Measurements from ENCODE around the gene EFR3B.
"Not testable (repeated sequence)": the region's sequence is repeated elsewhere in the genome, so short reads cannot be mapped to it uniquely, and the experiment has no call there.

EFR3B gene

DNA sequence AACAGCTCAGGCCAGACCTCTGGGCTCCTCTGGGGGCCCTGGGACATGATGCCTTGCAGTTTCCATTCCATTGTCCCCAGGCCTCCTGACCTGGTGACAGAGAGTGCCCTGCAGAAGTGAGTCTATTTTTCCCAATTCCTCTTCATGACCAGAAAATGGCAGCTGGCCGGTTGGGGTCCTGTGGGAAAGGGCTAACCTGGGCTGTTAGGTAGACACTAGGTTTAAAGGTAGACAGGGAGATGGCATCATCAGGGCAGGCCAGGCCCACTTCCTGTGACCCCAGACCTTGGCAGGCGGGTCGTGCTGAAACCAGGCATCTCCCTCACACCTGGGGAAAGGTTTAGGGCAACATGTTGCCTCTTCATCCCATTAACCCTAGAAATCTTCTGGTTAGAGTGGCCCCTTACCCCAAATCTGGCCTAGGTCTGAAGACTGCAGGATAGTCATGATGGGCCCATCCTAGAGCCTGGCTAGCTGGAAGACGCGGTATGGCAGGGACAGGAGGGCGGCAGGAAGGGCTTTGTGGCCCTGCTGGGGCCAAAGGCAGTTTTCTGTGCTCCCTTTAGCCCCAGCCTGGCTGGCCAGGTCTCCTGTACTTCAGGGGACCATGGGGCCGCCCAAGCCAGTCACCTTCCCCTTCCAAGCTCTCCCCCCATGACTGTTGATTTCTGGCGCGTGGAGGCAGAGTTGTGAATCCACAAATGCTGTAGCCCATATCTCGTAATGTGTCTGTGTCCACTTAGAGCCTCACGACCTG, 116.4 kb downstream of the EFR3B start:
- no peak for DNase-seq

DNA sequence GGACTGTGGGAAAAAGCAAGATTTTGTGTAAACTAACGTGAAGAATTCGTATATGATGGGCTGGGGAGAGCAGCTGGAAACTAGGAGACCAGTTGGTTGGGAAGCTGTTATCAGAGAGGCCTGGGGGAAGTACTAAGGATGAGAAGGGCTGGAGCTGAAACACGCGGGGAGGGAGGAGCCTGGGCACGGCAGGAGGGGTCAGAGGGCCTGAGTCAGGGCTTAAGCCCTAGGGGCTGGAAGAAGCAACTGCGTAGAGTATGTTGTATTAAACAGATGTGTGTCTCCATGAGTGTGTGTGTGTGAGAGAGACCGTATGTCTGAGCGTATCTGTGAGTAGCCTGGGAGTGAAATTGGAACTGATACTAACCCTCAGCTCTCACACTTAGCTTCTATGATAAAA, 118.1 kb downstream of the EFR3B start:
- no peak for DNase-seq

DNA sequence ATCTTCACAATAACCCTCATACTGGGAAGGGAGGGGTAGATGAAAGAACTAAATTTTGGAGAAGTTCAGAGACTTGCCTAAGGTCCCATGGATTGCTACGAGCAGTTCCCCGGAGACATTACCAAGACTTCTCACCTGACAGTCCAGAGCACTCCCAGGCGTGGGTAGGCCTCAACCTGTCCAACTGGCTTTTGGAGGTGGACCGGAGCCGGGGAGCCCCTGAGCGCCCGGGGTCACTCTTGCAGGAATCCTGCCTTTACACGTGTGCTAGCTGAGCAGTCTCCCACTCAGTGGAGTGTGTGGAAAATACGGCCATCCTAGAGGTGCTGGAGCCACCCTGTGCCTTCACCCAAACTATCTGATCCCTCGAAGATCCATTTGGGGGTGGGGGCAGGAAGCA, 118.5 kb downstream of the EFR3B start:
- no peak for DNase-seq

DNA sequence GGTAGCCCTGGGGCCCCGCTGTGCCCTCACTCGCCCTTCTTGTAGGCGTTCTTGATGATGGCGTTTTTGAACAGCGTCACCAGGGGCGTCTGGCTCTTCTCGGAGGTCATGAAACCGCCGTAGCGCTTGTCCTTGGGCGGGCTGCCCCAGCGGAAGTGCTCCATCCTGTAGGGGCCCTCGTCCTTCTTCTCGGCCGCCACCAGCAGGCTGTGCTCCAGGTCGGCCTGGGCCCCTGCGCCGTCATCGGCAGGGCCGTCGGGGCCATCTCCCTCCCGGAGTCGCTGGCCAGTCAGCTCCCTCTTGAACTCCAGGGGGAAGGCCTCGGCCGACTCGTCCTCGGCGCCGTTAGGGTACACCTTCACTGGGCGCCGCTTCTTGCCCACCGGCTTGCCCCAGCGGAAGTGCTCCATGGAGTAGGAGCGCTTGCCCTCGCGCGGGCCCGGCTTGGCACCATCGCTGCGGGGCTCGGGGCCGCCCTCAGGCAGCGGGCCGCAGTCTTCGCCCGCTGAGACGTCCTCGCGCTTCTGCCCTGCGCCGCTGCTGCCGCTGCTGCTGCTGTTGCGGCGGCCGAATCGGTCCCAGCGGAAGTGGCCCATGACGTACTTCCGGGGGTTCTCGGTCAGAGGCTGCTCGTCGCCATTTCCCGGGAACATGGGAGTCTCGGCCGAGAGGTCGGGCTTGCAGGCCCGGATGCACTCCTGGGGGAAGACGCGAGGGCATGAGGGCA, 119.3 kb downstream of the EFR3B start:
- peak in 4 of 5 experiments; percentile 43 to 83 (median 51) for DNase-seq

DNA sequence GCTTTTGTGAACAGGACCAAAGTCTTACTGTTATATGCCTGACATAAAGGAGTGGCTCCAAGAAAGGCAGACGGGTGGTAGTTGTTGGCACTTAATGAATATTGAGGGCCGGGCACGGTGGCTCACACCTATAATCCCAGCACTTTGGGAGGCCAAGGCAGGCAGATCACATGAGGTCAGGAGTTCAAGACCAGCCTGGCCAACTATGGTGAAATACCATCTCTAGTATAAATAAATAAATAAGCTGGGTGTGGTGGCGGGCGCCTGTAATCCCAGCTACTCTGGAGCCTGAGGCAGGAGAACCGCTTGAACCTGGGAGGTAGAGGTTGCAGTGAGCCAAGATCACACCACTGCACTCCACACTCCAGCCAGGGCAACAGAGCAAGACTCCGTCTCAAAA, 120.2 kb downstream of the EFR3B start:
- DNase-seq, result not testable (repeated sequence)

DNA sequence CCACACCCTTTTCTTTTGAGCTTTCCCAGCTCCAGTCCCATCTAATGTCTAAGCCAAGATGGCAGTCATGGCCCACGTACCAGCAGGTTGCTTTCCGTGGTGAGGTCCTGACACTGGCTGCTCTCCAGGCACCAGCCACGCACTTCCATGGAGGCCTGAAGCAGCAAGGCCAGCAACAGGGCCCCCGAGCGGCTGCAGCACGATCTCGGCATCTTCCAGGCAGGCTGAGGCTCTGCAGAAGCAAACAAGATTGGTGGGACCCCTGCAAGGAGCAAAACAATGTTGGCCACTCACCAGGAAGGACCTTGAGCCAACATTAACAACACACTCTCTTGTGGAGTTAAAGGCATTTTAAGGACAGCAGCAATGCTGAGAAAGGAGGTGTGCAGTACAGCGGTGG, 122.7 kb downstream of the EFR3B start:
- DNase-seq, result no peak

DNA sequence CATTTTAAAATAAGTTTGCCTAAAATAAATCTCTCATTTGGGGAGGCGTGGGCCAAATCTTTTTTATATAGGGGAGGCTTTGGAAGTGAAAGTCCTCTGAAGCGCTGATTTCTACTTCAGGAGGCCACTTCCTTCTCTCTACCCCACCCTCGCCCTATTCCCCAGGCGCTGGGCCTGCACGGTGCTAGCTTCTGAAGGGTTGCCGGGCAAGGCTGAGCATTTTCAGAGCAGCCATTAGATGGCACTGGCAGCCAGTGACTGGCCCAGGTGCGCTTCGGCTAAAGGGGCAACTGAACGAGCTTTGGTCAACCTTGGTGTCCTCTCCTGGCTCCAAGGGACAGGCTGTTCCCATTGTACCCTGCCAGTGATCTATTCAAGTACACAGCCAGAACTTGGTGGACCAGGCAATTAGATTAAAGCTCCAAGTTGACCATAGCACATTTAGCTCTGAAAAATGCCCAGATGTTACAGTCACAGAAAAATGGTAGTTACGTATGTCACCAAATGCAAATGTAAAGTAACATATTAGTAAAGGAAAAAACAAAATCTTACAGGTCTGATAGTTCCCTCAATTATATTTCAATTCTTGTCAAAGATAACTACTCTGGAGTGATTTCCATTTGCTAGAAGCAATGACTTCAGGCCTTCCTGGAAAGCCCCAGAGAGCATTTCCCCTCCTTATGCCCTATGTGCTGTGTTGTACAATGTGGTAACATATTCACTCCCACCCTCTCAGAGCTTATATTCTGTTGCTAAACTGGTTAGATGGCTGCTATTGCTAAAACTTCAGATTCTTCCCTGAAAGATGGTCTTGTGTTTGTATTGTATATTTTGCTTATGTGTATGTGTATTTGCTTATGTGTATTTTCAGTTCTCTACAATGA, 124.4 kb downstream of the EFR3B start:
- peak in 1 of 5 experiments; percentile 48 for DNase-seq

DNA sequence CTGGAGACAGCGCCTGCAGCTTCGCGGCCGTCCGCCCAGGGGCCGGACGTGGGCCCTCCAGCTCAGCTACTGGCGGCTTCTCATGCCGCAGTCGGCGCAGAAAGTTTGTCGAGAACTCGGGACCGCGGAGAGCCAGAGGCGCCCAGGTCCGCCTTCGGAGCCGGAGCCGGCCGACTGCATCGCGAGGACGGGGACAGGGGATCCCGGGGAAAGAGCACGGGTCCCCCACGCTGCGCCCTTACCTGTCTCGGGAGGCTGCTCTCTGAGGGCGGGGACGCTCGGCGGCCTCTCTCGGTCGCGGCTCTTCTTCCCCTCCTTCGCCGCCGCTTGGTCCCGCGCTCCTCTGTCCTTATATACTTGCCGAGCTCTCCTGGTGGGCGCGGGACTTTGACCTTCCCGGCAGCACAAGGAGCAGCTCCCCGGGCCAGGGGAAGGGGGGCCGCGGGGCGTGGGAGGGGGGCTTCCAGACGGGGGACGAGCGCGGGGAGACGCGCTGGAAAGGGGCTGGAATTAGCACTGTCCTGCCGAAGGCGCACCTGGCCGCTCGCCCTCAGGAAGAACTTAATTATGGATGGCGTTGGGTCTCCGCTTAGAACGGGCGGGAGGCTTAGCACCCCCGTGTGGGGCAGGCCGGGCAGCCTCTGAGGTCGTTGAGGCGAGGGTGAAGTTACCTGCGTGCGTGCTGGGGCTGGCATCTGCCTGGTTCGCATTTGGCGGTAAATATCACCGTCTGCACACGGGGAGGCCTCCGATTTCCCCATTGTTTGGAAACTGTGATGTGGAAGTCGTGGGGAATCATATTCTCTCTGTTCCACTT, 126.6 kb downstream of the EFR3B start, which contains the start of gene POMC:
Gene POMC (minus strand): TSS at position 325 of the 817 bp plus-strand sequence. CDS start 3,808 bp downstream, outside the sequence.
- DNase-seq, result peak in 3 of 5 experiments; percentile 8 to 28 (median 10)

DNA sequence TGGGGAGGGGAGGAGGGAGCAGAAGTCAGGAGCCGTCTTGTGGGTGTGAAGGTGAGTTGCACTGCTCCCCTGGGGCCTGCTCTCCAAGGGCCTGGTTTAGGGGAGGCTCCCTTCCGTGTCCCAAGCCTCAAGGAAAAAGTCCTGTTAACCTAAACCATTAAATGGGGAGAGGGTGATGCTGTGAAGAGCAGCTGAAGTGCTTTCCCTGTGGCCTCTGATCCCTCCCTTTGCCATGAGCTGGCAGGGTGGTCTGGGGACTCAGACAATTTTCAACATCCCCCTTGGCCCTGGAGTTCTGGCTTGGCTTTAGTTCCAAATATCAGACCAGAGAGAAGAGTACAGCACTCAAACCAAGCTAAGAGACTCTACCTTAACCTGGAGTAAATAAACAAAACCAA, 127.2 kb downstream of the EFR3B start:
- no peak for DNase-seq

DNA sequence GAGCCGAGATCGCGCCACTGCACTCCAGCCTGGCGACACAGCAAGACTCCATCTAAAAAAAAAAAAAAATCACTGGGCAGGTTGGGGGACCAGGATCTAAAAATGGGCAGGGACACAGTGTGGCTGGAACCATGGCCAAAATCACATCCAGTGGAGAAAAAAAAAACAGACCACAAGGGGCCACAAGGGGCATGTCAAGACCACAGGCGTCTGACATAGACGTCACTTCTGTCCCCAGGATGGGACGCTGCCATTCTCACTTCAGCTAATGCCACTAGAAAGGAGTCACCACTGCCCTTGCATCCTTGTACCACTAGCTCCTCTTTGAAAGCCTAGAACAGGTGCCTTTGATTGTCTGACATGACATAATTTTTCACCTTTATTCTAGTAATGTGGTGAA, 129.0 kb downstream of the EFR3B start:
- DNase-seq, result no peak

DNA sequence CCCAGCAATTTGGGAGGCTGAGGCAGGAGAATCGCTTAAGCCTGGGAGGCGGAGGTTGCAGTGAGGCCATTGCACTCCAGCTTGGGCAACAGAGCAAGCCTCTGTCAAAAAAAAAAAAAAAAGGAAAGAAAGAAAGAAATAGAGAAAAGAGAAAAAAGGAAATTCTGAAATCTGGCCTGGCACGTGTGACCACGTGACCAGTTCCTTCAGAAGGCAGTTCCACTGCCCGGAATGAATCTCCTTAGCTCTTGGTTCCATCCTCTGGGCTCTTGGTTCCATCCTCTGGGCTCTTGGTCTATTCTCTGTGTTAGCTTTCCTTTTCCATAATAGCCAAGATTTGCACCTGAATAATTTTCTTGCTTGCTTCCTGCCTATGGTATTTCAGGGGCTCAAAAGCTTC, 131.8 kb downstream of the EFR3B start:
- DNase-seq, result no peak

DNA sequence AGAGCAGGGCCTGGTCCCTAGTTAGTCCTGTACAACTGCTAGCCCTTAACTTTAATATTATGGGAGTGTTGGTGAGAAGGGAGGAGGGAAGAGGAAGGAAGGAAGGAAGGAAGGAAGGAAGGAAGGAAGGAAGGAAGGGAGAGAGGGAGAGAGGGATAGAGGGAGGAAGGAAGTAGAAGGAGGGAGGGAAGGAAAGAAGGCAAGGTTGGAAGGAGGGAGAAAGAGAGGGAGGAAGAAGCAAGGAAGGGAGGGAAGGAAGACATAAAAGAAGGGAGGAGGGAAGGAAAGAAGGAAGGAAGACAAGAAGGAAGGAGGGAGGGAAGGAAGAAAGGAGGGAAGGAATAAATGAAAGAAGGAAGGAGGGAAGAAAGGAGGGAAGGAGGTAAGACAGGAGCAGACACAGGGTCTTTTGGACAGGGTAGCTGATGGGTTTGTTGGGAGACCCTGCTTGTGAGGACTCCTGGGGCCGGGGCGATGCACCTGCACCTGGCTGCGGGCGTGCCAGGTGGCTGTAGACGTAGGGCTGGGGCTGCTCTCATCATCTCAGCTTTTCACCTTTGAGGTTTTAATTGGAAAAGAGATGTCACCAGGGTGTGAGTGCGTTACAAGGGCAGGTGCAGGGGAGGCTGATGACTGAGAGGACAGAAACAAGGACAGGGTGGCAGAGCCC, 132.5 kb downstream of the EFR3B start:
- DNase-seq, result no peak

DNA sequence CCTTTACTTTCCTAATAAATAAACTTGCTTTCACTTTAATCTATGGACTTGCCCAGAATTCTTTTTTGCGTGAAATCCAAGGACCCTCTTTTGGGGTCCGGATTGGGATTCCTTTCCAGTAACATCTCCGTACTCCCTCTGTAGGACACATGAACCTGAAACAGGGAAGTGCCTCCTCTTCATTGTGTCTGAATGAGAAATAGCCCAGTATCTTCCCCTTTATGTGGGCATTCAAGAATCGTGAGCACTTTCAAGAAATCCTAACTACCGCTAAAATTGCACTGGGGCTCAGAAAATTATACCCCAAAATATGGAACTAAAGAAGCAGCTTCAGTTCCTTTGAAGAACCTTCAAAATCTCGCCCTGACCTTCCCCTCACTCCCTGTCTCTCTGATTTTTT, 134.3 kb downstream of the EFR3B start:
- no peak for DNase-seq

DNA sequence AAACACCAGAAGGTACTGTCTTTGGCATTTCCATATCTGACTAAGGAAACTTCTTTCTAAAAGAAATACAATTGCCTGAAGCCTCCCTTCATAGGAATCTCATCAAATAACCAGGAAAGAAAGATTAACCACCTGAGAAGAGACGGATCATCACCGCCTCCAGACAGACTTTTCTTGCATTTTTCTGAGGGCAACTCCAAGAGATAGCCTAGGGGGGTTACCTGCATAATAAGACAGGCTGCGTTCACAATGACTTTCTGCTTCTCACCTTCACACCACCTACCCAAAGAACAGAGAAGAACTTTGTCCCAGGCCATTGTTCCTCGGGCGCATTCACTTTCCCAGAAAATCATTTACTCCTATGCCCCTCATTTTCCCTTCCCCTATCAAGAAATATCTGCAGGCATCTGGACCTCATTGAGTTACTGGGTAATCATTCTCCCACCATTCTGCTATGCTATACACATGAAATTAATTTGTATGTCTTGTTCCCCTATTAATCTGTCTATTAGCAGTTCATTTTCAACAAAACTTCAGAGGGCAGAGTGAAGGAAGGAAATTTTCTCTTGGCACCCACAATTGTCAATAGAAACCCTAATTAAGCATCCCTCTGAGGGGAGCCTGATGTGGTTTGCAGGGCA, 134.8 kb downstream of the EFR3B start:
- DNase-seq, result no peak

DNA sequence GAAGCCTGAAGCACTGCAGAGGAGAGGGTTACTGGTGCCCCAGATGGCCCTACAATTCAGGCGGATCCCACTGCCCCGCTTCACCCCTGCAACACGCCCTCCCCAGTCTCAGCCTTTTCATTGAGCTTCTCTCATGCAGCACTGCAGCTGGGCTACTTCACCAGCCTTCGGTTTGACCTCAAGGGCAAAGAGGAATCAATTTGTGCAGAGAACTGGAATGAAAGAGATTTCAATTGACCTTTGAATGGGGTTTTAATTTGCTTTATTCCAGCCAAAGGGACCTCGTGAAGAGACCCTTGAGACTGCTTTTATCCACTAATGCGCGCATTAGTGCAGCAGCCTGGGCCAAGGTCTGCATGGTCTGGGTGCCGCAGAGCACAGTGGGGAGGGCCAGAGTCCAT, 135.3 kb downstream of the EFR3B start:
- no peak for DNase-seq

DNA sequence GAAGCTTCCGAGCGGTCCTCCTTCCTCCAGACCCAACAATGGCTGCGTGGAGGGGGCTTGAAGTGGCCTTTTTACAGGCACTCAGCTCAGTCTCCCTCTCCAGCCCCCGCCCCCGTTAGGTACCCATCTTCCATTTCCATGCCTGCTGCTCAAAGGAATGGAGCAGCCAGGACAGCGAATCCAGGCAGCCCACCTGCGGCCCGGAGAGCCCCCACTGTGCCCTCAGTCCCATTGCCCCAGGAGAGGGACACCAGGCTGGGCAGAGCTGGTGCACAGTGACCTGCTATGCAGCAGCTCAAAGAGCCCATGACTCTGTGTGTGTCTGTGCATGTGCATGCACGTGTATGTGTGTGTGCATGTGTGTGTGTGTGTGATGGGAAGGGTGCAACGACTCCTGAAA, 137.1 kb downstream of the EFR3B start:
- no peak for DNase-seq

DNA sequence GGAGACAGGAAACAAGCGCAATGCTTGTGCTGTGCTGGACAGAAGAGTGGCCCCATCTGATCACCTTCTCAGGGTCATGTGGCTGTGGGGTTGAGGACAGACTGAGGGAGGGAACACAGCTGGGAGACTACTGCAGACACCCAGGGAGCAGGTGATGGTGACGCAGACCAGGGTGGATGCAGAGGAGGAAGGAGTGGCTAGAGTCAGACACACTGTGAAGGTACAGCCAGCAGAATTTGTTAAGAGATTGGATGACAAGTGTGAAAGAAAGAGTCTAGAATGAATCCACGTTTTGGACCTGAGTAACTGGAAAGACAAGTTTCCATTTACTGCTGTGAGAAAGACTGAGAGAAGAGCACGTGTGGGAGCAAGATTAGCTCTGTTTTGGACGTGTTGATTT, 142.4 kb downstream of the EFR3B start:
- DNase-seq, result no peak

DNA sequence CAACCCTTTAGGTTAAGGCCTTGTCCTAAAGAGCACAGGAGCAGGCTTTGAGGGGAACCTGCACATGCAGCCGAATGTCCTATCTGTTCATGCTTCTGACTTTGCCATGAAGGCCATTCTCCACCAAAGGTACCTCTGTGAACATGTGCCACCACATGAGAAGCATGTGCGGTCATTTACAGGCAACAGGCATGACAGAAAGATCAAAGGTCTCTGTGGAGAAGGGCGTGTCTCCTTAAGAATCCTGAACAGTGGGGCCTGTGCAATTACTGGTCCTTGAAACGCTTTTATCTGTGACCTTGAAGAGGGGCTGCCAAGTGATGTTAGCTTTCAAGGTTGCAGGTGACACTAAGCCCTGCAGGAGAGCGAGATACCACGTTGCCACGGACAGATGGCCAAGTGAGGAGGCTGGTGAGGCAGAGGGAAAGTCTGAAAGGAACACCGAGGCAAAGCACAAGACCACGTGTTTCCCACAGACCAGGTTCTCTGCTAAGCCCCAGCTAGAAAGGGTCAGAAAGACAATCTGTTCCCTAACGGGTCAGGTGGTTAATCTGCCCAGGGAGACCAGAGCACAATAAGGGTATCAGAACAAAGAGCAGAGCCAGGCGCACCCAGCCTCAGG, 146.0 kb downstream of the EFR3B start:
- no peak for DNase-seq

DNA sequence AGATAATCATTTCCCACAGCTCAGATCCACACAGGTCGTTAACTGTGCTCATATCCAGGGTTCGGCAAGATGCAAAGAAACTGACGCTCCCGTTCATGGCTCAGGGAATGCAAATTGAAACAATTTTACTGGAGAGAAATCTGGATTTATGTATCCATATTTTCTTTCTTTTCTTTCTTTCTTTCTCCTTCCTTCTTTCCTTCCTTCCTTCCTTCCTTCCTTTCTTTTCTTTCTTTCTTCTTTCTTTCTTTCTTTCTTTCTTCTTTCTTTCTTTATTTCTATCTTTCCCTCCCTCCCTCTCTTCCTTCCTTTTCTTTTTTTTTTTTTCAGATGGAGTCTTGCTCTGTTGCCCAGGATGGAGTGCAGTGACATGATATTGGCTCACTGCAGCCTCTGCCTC, 146.5 kb downstream of the EFR3B start:
- no peak for DNase-seq

DNA sequence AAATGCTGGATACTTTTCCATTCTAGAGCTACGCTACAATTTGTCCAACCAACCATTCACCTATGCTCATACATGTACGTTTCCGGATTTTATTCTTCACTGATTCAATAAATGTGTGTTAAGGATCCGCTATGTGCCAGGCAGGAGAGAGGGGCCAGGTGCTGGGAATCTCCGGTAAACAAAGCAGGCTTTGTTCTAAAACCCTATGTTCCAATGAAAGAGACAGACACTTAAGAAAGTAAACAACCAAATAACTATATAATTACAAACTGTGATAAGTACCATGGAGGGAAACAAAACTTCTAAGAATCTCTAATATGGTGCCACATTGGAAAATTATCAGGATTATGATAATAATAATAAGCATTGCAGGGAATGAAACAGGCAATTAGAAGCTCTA, 148.7 kb downstream of the EFR3B start:
- DNase-seq, result no peak

Measured in T-helper 2 cell (primary cell).